ENCODE data around the gene TNKS1BP1. TPM values are rescaled to one million over a fixed set of nuclear protein-coding genes. Genes with fewer than 3 reads are reported as not detected.
"Not testable (repeated sequence)": the region's sequence is repeated elsewhere in the genome, so short reads cannot be mapped to it uniquely, and the experiment has no call there.

TNKS1BP1 gene
- total RNA-seq, 2 experiments from 2014 or later, result 14.0 to 15.1 TPM

DNA sequence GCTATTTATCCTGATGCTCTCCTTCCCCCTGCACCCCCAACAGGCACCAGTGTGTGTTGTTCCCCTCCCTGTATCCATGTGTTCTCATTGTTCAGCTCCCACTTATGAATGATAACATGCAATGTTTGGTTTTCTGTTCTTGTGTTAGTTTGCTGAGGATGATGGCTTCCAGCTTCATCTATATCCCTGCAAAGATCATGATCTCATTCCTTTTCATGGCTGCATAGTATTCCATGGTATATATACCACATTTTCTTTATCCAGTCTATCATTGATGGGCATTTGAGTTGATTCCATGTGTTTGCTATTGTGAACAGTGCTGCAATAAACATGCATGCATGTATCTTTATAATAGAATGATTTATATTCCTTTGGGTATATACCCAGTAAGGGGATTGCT, 36.7 kb upstream of the TNKS1BP1 start:
- CTCF ChIA-PET, result interaction anchor here (2.2 to 2.7 kb wide), 3 partner anchors 16 to 132 kb away, joined by 11 read pairs; no protein-coding TSS in a partner anchor
- H3K27ac Mint-ChIP-seq; H3K4me1 Mint-ChIP-seq (ENCODE audit: low read depth); H3K27me3 Mint-ChIP-seq; H3K36me3 Mint-ChIP-seq; POLR2A ChIA-PET; H3K4me3 Mint-ChIP-seq; H3K9me3 Mint-ChIP-seq; DNase-seq: not testable (repeated sequence)
- intact Hi-C loops (cut with micrococcal nuclease), result loop anchor here (5.0 kb wide), 1 partner anchor 36 kb away; no protein-coding TSS in a partner anchor

DNA sequence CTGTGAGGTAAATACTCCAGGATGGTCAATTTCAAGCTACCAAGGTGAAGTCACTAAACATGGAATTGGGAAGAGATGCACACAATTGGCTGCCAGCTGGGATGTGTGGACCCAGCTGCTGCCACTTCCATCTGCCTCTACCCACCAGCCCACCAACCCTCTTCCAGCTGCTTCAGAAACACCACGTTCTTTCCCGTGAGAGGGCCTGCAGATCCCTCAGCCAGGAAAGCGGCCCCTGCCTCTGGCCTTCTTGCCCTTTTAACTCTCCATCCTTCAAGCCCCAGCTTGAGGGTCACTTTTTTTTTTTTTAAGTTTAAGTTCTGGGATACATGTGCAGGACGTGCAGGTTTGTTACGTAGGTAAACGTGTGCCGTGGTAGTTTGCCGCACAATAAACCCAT, 36.2 kb upstream of the TNKS1BP1 start:
- CTCF ChIA-PET, result interaction anchor here (2.2 to 2.7 kb wide), 3 partner anchors 15 to 133 kb away, joined by 11 read pairs; no protein-coding TSS in a partner anchor
- Mint-ChIP-seq H3K36me3 (no peaks in the 10 kb centered on the region), H3K27ac (no peak overlapping the region), H3K4me3 (no peak overlapping the region), H3K9me3 (no peaks in the 10 kb centered on the region), H3K4me1 (ENCODE audit: low read depth) (no peaks in the 10 kb centered on the region), H3K27me3 (peaks cover 11% of the 10 kb centered on the region)
- POLR2A ChIA-PET, result interaction anchor here (0.6 kb wide), 1 partner anchor 163 kb away, joined by 3 read pairs; no protein-coding TSS in a partner anchor
- intact Hi-C loops (cut with micrococcal nuclease), result loop anchor here (5.0 kb wide), 1 partner anchor 36 kb away; no protein-coding TSS in a partner anchor
- DNase-seq, result no peak

DNA sequence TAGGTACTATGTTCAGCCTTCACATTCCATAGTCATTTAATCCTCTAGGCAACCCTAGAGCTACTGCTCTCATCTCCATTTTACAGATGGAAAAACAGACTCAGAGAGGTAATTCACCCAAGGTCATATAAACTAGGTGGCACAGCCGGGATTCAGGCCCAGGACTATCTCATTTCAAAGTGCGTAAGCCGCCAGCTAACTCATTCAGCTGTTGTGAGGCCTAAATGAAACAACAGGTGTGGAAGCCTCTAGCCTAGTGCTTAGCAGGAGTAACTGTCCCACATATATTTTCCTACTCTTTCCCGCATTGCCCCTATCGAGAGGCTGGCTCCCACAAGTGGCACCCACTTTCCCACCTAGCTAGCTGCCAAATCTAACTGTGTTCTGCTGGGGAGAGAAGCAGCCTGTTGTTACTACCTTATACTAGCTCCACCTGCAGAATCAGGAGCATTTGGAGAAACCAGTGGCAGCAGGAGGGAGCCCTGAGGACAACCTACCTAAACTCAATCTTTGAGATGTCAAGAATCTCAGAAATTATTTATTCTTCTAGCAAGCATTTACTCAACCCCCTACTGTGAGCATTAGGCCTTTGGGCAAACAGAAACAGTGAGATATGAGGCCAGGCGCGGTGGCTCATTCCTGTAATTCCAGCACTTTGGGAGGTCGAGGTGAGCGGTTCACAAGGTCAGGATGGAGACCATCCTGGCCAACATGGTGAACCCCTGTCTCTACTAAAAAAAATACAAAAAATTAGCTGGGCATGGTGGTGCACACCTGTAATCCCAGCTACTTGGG, 35.3 kb upstream of the TNKS1BP1 start:
- no peak for DNase-seq
- CTCF ChIA-PET, result interaction anchor here (0.6 to 2.7 kb wide), 5 partner anchors 10 to 133 kb away, joined by 3 to 11 read pairs (median 11); no protein-coding TSS in a partner anchor
- peaks cover 11% of the 10 kb centered on the region for H3K27me3 Mint-ChIP-seq
- POLR2A ChIA-PET, result no interaction called here
- H3K36me3 Mint-ChIP-seq, result no peaks in the 10 kb centered on the region
- H3K9me3 Mint-ChIP-seq, result no peaks in the 10 kb centered on the region
- intact Hi-C loops (cut with micrococcal nuclease), result loop anchor here (5.0 kb wide), 1 partner anchor 37 kb away; no protein-coding TSS in a partner anchor
- H3K4me3 Mint-ChIP-seq, result no peak overlapping the region
- H3K4me1 Mint-ChIP-seq (ENCODE audit: low read depth), result no peaks in the 10 kb centered on the region
- no peak overlapping the region for H3K27ac Mint-ChIP-seq

DNA sequence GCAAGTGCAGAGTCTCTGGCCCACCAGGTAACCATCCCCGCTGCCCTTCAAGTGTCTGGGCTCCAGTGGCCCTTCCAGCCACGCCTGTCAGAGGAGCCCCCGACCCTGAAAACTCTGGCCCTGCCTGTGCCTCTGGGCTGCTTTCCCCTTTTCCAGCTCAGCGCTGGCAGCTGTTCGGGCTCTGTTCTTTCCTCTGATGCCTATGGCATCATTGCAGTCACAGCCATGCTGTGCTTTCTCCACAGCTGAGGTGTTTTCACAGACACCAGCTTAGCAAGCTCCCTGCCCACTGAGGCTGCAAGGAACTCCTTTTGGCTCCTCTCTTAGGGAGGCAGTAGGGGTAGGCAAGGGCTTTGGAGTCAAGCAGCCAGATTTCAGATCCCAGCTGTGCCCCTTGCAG, 34.6 kb upstream of the TNKS1BP1 start:
- no peaks in the 10 kb centered on the region for H3K4me1 Mint-ChIP-seq (ENCODE audit: low read depth)
- DNase-seq, result no peak
- H3K27ac Mint-ChIP-seq, result no peak overlapping the region
- H3K4me3 Mint-ChIP-seq, result no peak overlapping the region
- H3K36me3 Mint-ChIP-seq, result no peaks in the 10 kb centered on the region
- no peaks in the 10 kb centered on the region for H3K9me3 Mint-ChIP-seq
- intact Hi-C loops (cut with micrococcal nuclease), result no loop called here
- CTCF ChIA-PET, result interaction anchor here (1.1 to 2.7 kb wide), 4 partner anchors 9 to 134 kb away, joined by 4 to 11 read pairs (median 10); no protein-coding TSS in a partner anchor
- POLR2A ChIA-PET, result no interaction called here
- H3K27me3 Mint-ChIP-seq, result peaks cover 11% of the 10 kb centered on the region

DNA sequence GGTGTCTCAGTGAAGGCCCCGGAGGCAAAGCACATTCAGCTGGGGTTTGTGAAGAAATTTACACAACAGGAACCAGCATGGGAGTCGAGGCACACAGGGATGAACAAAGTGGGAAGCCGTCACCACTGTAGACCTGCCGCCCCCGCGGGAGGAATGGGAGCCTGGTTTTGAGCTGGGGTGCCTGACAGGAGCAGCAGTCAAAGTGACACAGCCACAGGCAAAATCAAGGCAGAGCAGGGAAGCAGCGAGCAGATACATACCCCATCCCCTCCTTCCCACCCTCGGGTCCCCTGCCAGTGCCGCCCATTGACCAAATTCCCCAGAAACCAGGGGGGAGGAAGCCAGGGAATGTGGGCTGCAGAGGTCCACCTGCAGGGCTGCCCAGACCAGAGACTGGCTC, 34.2 kb upstream of the TNKS1BP1 start:
- Mint-ChIP-seq H3K4me1 (ENCODE audit: low read depth) (no peaks in the 10 kb centered on the region), H3K27ac (no peak overlapping the region), H3K9me3 (no peaks in the 10 kb centered on the region), H3K36me3 (no peaks in the 10 kb centered on the region), H3K4me3 (no peak overlapping the region), H3K27me3 (peaks cover 11% of the 10 kb centered on the region)
- intact Hi-C loops (cut with micrococcal nuclease), result no loop called here
- no peak for DNase-seq
- ChIA-PET POLR2A (no interaction called here), CTCF (interaction anchor here (1.0 to 2.4 kb wide), 4 partner anchors 9 to 99 kb away, joined by 4 to 11 read pairs (median 6); no protein-coding TSS in a partner anchor)

DNA sequence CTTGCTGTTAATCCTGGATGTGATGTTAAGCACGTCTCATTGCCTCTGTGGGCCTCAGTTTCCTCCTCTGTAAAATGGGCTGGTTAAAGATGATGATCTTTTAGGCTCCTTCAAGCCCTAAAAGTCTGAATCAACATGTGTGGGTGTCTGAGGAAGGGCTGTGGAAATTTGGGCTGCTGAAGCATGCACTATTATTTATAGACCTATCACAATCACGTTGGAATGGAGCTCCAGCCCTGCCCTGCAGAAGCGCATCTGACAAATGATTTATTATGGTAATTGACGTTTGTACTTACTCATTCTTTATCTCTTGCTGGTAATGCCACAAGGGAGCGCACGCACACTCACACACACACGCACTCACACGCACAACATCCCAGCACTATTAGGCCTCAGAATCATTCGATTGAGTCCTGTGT, 33.8 kb upstream of the TNKS1BP1 start:
- intact Hi-C loops (cut with micrococcal nuclease), result no loop called here
- Mint-ChIP-seq H3K27me3 (peaks cover 13% of the 10 kb centered on the region), H3K27ac (no peak overlapping the region), H3K4me1 (ENCODE audit: low read depth) (no peaks in the 10 kb centered on the region), H3K4me3 (no peak overlapping the region), H3K36me3 (no peaks in the 10 kb centered on the region), H3K9me3 (no peaks in the 10 kb centered on the region)
- ChIA-PET CTCF (interaction anchor here (1.0 to 2.4 kb wide), 3 partner anchors 8 to 13 kb away, joined by 5 to 9 read pairs (median 8); no protein-coding TSS in a partner anchor), POLR2A (no interaction called here)
- DNase-seq, result no peak

DNA sequence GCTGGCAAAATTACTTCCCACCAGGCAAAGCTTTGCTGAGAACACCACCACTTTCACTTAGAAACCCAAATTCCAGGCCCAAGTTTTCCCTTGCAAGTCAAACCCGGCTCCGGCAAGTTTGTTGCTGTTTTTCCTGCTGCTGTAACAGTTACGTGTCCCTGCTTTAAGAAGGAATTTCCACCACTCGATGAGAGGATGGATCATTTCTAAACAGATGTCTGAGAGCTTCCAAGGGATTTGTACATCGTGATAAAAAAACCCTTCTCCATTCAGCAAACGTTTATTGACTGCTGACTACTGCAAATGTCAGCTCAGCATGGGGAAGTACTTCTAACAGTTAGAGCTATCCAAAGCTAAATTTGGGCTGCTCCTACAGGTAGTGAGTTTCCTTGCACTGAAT, 33.1 kb upstream of the TNKS1BP1 start:
- ChIA-PET CTCF (interaction anchor here (0.7 to 2.4 kb wide), 4 partner anchors 10 to 169 kb away, joined by 3 to 9 read pairs (median 6); partner anchors contain the start of gene TNKS1BP1), POLR2A (no interaction called here)
- Mint-ChIP-seq H3K4me3 (no peak overlapping the region), H3K4me1 (ENCODE audit: low read depth) (no peaks in the 10 kb centered on the region), H3K27me3 (peaks cover 12% of the 10 kb centered on the region), H3K36me3 (no peaks in the 10 kb centered on the region), H3K9me3 (no peaks in the 10 kb centered on the region), H3K27ac (no peak overlapping the region)
- intact Hi-C loops (cut with micrococcal nuclease), result no loop called here
- no peak for DNase-seq

DNA sequence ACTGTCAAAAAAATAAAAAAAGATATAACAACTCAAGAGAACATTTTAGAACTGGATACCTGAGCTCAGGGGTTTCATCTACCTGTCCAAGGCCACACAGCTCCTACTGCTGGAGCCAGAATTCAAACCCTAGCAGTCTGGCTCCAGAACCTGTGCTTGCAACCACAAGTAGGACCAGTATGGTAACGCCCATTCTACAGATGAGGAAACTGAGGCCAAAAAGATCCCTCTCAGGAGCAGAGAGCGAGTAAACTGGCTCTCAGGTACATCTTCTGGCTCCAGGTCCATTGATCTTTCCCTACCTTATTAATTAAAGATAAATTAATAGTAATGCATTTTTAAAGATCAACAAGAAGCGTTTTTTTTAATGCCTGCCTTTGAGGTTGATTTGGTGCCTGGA, 32.6 kb upstream of the TNKS1BP1 start:
- no peak for DNase-seq
- H3K4me1 Mint-ChIP-seq (ENCODE audit: low read depth), result no peaks in the 10 kb centered on the region
- intact Hi-C loops (cut with micrococcal nuclease), result no loop called here
- H3K27ac Mint-ChIP-seq, result no peak overlapping the region
- no peak overlapping the region for H3K4me3 Mint-ChIP-seq
- H3K27me3 Mint-ChIP-seq, result peaks cover 11% of the 10 kb centered on the region
- no peaks in the 10 kb centered on the region for H3K9me3 Mint-ChIP-seq
- no peaks in the 10 kb centered on the region for H3K36me3 Mint-ChIP-seq
- CTCF ChIA-PET, result interaction anchor here (0.7 to 2.4 kb wide), 4 partner anchors 9 to 169 kb away, joined by 3 to 9 read pairs (median 6); partner anchors contain the start of gene TNKS1BP1
- POLR2A ChIA-PET, result no interaction called here

DNA sequence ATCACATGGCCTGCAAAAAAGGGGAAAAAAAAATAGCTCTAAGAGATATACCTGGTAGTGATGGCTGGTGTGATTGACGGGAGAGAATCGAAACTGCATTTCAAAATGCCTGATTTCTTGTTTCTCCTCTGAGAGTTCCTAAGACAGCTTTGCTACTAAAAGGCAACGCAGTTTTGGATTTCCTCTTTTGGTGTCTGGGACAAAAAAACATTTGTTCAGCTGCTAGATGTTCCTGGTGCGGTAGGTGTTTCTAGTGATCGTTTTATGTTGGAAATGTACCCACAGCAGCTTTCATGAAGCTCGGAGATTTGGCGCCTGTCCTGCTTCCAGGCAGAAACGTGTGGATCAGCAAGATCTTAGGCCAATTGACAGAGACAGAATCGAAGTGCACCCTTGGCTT, 31.5 kb upstream of the TNKS1BP1 start:
- Mint-ChIP-seq H3K4me3 (no peak overlapping the region), H3K27ac (no peak overlapping the region), H3K27me3 (peaks cover 8% of the 10 kb centered on the region), H3K36me3 (no peaks in the 10 kb centered on the region), H3K9me3 (peaks cover 4% of the 10 kb centered on the region), H3K4me1 (ENCODE audit: low read depth) (no peaks in the 10 kb centered on the region)
- ChIA-PET CTCF (interaction anchor here (0.8 to 2.2 kb wide), 3 partner anchors 8 to 101 kb away, joined by 4 to 9 read pairs (median 5); no protein-coding TSS in a partner anchor), POLR2A (no interaction called here)
- DNase-seq, result no peak
- intact Hi-C loops (cut with micrococcal nuclease), result no loop called here

DNA sequence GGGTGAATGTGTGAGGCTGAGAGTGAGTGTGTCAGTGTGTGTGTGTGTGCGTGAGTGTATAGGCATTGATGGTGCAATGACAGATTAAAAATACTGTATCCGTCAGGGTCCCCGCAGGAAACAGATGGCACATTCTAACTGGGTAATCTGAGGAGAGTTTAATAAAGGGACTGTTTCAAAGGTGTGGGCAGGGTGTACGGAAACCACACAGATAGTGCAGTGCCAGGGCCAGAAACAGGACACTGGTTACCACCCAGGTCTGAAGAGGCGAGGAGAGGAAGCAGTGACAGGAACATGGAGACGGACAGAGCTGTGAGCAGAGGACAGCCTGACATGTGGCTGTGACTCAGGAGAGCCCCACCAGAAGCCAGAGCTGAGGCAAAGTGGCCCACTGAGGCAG, 29.9 kb upstream of the TNKS1BP1 start:
- H3K27me3 Mint-ChIP-seq, result peaks cover 9% of the 10 kb centered on the region
- no peaks in the 10 kb centered on the region for H3K36me3 Mint-ChIP-seq
- peaks cover 5% of the 10 kb centered on the region for H3K9me3 Mint-ChIP-seq
- no peak overlapping the region for H3K27ac Mint-ChIP-seq
- POLR2A ChIA-PET, result no interaction called here
- DNase-seq, result no peak
- CTCF ChIA-PET, result interaction anchor here (1.5 kb wide), 1 partner anchor 103 kb away, joined by 4 read pairs; no protein-coding TSS in a partner anchor
- H3K4me3 Mint-ChIP-seq, result no peak overlapping the region
- peaks cover 2% of the 10 kb centered on the region for H3K4me1 Mint-ChIP-seq (ENCODE audit: low read depth)
- intact Hi-C loops (cut with micrococcal nuclease), result no loop called here

DNA sequence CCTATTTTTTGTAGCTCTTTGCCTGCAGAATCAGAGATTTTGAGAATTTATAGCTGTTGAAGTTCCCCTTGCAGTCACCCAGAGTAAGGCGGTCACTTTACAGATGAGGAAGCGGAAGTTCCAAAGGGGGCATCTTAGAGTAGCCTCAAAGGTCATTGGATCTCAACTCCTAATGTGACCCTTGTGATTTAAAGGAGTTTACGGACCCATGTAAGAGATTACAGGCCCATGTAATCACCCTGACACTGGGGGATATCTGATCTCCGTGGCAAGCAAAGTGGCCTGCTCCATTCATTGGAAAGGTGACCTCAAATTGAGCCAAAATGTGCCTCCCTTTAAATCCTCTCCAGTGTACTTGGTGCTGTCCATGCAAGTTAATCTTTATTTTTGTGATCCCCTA, 29.1 kb upstream of the TNKS1BP1 start:
- no peak overlapping the region for H3K27ac Mint-ChIP-seq
- intact Hi-C loops (cut with micrococcal nuclease), result no loop called here
- H3K27me3 Mint-ChIP-seq, result peaks cover 9% of the 10 kb centered on the region
- H3K36me3 Mint-ChIP-seq, result no peaks in the 10 kb centered on the region
- ChIA-PET CTCF (interaction anchor here (0.9 to 1.5 kb wide), 3 partner anchors 77 to 173 kb away, joined by 3 to 6 read pairs (median 3); no protein-coding TSS in a partner anchor), POLR2A (no interaction called here)
- peaks cover 5% of the 10 kb centered on the region for H3K9me3 Mint-ChIP-seq
- peaks cover 2% of the 10 kb centered on the region for H3K4me1 Mint-ChIP-seq (ENCODE audit: low read depth)
- no peak for DNase-seq
- H3K4me3 Mint-ChIP-seq, result no peak overlapping the region

DNA sequence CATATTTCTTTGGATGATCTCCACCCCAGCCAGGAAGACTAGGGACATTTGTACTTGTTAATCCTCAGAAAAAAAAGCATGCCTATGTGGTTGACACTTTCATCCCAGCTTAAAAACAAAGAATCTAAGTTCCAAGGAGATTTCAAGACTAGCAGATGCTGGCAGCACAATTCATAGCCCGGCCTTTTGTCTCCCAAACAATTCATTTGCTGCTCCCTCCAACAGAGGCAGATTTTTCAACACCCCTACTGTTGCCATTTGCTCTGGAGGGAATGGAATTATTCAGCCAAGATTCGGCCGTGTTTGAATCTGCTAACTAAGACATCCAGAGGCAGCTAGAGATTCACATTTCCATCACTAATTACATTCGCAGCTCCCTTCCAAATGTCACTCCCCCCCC, 28.7 kb upstream of the TNKS1BP1 start:
- POLR2A ChIA-PET, result no interaction called here
- H3K4me3 Mint-ChIP-seq, result no peak overlapping the region
- H3K27ac Mint-ChIP-seq, result no peak overlapping the region
- DNase-seq, result no peak
- H3K36me3 Mint-ChIP-seq, result no peaks in the 10 kb centered on the region
- peaks cover 5% of the 10 kb centered on the region for H3K9me3 Mint-ChIP-seq
- peaks cover 9% of the 10 kb centered on the region for H3K27me3 Mint-ChIP-seq
- intact Hi-C loops (cut with micrococcal nuclease), result no loop called here
- peaks cover 2% of the 10 kb centered on the region for H3K4me1 Mint-ChIP-seq (ENCODE audit: low read depth)
- CTCF ChIA-PET, result interaction anchor here (0.9 to 2.0 kb wide), 4 partner anchors 77 to 291 kb away, joined by 3 to 6 read pairs (median 4); no protein-coding TSS in a partner anchor

Measured in activated CD4-positive, alpha-beta memory T cell treated with anti-CD3 and anti-CD28 coated beads for 36 hours (primary cell).